GM12874 (cell line): ENCODE measurements around the gene ADAMTS12.

ENCODE experiments used
- CTCF ChIP-seq: IDR thresholded peaks from 2 replicates; pipeline ENCODE4 v1.5.1; 2011; ENCODE audit warnings: low read depth, mild to moderate bottlenecking, control low read depth, low read length, moderate library complexity; ENCODE audit not compliant: insufficient read depth

ADAMTS12 gene

GRCh38 chr5:33852319-33852718 is 39.5 kb downstream of the ADAMTS12 start:
- no peak for TF ChIP-seq CTCF

GRCh38 chr5:33850100-33850594 is 41.6 kb downstream of the ADAMTS12 start:
- no peak for TF ChIP-seq CTCF

GRCh38 chr5:33848554-33848953 is 43.2 kb downstream of the ADAMTS12 start:
- TF ChIP-seq CTCF: no peak

GRCh38 chr5:33846851-33847250 is 44.9 kb downstream of the ADAMTS12 start:
- TF ChIP-seq CTCF: no peak

GRCh38 chr5:33843579-33843978 is 48.2 kb downstream of the ADAMTS12 start:
- TF ChIP-seq CTCF: no peak

GRCh38 chr5:33842456-33842855 is 49.3 kb downstream of the ADAMTS12 start:
- TF ChIP-seq CTCF: no peak

GRCh38 chr5:33841891-33842290 is 49.9 kb downstream of the ADAMTS12 start:
- TF ChIP-seq CTCF: no peak

- no peak for TF ChIP-seq CTCF
These were observed 50.8 kb downstream of the ADAMTS12 start for GRCh38 chr5:33840927-33841547.
